Lung (tissue), 12 donors: ENCODE data around the gene HLX. TPM values are rescaled to one million over a fixed set of nuclear protein-coding genes. Genes with fewer than 3 reads are reported as not detected.
A peak's percentile ranks its signal among the peaks of the same experiment; 100 is the strongest.

Experiments used
- ATAC-seq: fragments of 200-7000 bp; cut with Tn5 transposase; one replicate; pipeline ENCODE4 v1.9.1; 2020; ENCODE audit warnings: moderate number of reproducible peaks; ENCODE audit not compliant: insufficient read depth, low FRiP score
- DNase-seq, 3 donors: peaks; one replicate each; pipeline ENCODE4 v3.0.0-alpha.2; 2013 to 2017
- H3K27ac ChIP-seq, 2 donors: one replicate each; pipeline ENCODE4 v1.5.1; 2013; ENCODE audit warnings: mild to moderate bottlenecking in 2 of 2, moderate library complexity in 2 of 2, control low read depth in 1 of 2, inconsistent platforms in 1 of 2, low read depth in 1 of 2, low read length in 1 of 2
- H3K27me3 ChIP-seq, 3 donors: one replicate each; pipeline ENCODE4 v1.5.1; 2013; ENCODE audit warnings: low read length in 2 of 3; ENCODE audit not compliant: control insufficient read depth in 3 of 3, insufficient read depth in 3 of 3
- H3K36me3 ChIP-seq, 4 donors: one replicate each; pipeline ENCODE4 v1.5.1; 2013; ENCODE audit warnings: low read length in 4 of 4, mild to moderate bottlenecking in 1 of 4, moderate library complexity in 1 of 4; ENCODE audit not compliant: control insufficient read depth in 4 of 4, insufficient read depth in 4 of 4
- H3K4me1 ChIP-seq, 5 donors: one replicate each; pipeline ENCODE4 v1.5.1; 2013; ENCODE audit warnings: low read length in 5 of 5, mild to moderate bottlenecking in 2 of 5, moderate library complexity in 1 of 5; ENCODE audit not compliant: control insufficient read depth in 5 of 5, insufficient read depth in 5 of 5
- H3K4me3 ChIP-seq: one replicate; pipeline ENCODE4 v1.5.1; 2013; ENCODE audit warnings: mild to moderate bottlenecking, control low read depth, moderate library complexity
- H3K9ac ChIP-seq, 2 donors: one replicate each; pipeline ENCODE4 v1.5.1; 2013; ENCODE audit warnings: low read length in 2 of 2, control low read depth in 1 of 2; ENCODE audit not compliant: insufficient read depth in 1 of 2
- H3K9me3 ChIP-seq, 4 donors: one replicate each; pipeline ENCODE4 v1.5.1; 2013; ENCODE audit warnings: low read length in 3 of 4, mild to moderate bottlenecking in 1 of 4, moderate library complexity in 1 of 4; ENCODE audit not compliant: control insufficient read depth in 4 of 4, insufficient read depth in 3 of 4
- WGBS, 2 donors: extraction: QIAGEN DNeasy Blood & Tissue Kit; methylation state at CpG; one replicate each; pipeline ENCODE4 v1.1.7; 2013; 5-methylcytosine and 5-hydroxymethylcytosine counted together
- polyA plus RNA-seq, 2 donors: library from polyadenylated mRNA; stranded (reverse); fragments of 200-250 nt; gene quantifications; one replicate each; pipeline ENCODE4 v1.2.1, GENCODE V29; 2013
- total RNA-seq, 2 donors: library from RNA; depleted of rRNA in 1 of 2; stranded (reverse); fragments of >200 nt in 1 of 2; gene quantifications; one replicate each; pipeline ENCODE4 v1.2.1, GENCODE V29; 2014 to 2021
- TF ChIP-seq, protein P1 (sequence below): IDR thresholded peaks from 2 replicates; pipeline ENCODE4 v1.5.1; 2012; ENCODE audit warnings: mild to moderate bottlenecking; ENCODE audit errors: control extremely low read depth, extremely low read depth
- donor health status: control.
- donor health status: control.
- donor health status: Bipolar disorder and iron deficiency.
- donor health status: healthy.
- donor health status: DM: yes; HTN: yes; CAD: no.

Gene HLX
- total and polyA plus RNA-seq, 4 donors, result 14.8 to 36.7 (median 25.7) TPM

DNA sequence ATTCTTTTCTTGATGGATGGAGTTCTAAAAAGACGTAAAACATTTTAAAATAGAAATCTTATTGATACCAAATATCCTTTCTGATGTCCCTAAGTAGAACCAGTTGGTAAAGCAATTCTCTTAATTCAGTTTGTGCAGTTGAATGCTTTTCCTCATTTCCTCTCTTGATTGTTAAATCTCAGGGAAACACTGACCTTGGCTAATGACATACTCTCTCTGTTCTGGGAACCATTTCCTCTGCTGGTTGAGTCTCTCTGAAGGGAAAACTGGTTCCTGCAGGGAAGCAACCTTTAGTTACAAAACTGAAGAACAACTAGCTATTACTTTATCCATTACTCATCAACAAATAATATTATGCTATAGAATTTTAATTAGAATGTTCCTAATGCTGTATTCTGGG lies 36.7 kb downstream of the HLX start:
- H3K4me1 ChIP-seq, result peaks cover 0 to 7% (median 0%) of the 10 kb centered on the region in 5 donors
- ATAC-seq, result no peak
- 85 to 93% methylated on average over 1 of the region's 1 CpG for WGBS, 2 donors
- H3K4me3 ChIP-seq, result no peak overlapping the region
- H3K27me3 ChIP-seq, result no peaks in the 10 kb centered on the region
- H3K36me3 ChIP-seq, result no peaks in the 10 kb centered on the region
- TF ChIP-seq, protein P1, sequence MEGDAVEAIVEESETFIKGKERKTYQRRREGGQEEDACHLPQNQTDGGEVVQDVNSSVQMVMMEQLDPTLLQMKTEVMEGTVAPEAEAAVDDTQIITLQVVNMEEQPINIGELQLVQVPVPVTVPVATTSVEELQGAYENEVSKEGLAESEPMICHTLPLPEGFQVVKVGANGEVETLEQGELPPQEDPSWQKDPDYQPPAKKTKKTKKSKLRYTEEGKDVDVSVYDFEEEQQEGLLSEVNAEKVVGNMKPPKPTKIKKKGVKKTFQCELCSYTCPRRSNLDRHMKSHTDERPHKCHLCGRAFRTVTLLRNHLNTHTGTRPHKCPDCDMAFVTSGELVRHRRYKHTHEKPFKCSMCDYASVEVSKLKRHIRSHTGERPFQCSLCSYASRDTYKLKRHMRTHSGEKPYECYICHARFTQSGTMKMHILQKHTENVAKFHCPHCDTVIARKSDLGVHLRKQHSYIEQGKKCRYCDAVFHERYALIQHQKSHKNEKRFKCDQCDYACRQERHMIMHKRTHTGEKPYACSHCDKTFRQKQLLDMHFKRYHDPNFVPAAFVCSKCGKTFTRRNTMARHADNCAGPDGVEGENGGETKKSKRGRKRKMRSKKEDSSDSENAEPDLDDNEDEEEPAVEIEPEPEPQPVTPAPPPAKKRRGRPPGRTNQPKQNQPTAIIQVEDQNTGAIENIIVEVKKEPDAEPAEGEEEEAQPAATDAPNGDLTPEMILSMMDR, result no peak
- no peak overlapping the region for H3K27ac ChIP-seq
- H3K9ac ChIP-seq, result no peak overlapping the region
- no peaks in the 10 kb centered on the region for H3K9me3 ChIP-seq
- no peak for DNase-seq

DNA sequence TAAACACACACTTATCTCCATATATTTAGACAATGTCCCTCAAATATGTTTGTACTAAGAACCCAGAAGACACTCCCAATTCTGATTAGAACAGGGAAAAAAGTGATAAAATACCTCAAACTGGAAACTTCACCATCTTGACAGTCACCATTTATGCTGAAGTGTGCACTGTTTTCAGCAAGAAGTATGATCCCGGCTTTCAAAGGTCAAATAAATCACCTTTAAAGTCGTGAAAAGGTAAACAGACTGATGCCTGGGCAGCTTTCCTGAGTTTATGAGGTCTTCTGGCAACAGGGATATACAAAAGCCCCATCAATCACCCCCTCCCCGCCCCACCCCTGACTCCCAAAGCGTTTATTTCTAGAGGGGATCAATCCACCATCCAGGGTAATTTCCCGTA lies 37.9 kb downstream of the HLX start:
- Histone ChIP-seq H3K4me3 (no peak overlapping the region), H3K9ac (no peak overlapping the region), H3K9me3 (no peaks in the 10 kb centered on the region), H3K4me1 (peaks cover 0 to 7% (median 0%) of the 10 kb centered on the region in 5 donors), H3K27me3 (no peaks in the 10 kb centered on the region), H3K27ac (no peak overlapping the region), H3K36me3 (no peaks in the 10 kb centered on the region)
- 54 to 79% methylated on average over 5 of the region's 5 CpGs for WGBS, 2 donors
- TF ChIP-seq, protein P1, result no peak
- ATAC-seq, result no peak
- no peak for DNase-seq

DNA sequence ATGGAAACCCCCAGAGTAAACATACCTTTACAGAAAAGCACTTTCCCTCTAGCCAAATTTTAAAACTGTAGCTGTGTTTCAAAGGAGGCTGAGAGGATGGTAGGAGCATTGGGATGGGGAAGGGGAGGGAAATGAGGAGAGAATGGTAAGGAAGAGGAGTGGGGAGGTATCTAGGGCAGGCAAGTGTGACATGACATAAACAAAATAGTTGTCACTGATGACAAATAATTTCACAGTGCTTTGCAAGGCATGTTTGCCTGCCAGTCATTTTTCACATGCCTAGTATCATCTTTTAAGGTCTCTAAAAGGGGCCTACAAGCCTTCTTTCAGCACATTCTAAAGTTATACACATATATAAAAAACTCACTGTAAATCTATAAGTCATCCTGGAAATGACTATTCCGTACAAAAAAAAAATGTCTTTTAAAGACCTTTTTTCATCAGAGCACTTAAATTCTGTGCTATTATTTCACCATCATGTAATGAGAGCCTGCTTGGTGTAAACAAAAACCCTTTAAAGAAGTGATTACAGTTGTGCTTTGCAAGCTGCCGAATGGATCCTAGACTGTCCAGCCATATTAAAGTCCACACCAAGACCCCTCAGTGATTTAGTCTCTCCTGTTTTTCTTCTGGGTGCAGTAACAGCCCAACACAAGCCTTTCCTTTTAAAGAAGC lies 38.4 kb downstream of the HLX start:
- H3K27me3 ChIP-seq, result no peaks in the 10 kb centered on the region
- no peak overlapping the region for H3K9ac ChIP-seq
- H3K4me3 ChIP-seq, result no peak overlapping the region
- ATAC-seq (no peak), DNase-seq (peak in 2 of 3 donors; percentile 54 to 61)
- TF ChIP-seq, protein P1, result no peak
- H3K9me3 ChIP-seq, result no peaks in the 10 kb centered on the region
- 80 to 83% methylated on average over 2 of the region's 2 CpGs for WGBS, 2 donors
- no peaks in the 10 kb centered on the region for H3K36me3 ChIP-seq
- H3K27ac ChIP-seq, result no peak overlapping the region
- peaks cover 0 to 7% (median 0%) of the 10 kb centered on the region in 5 donors for H3K4me1 ChIP-seq
